ENCODE measurements around the gene YWHAQ. TPM values are rescaled to one million over a fixed set of nuclear protein-coding genes. Genes with fewer than 3 reads are reported as not detected.

The YWHAQ gene
- total RNA-seq, 1 donor from 2014 or later, result 164 TPM

- H3K36me3 Mint-ChIP-seq (ENCODE audit: low read depth), result no peaks in the 10 kb centered on the region
- intact Hi-C loops (cut with micrococcal nuclease), result no loop called here
- H3K4me3 Mint-ChIP-seq, result no peak overlapping the region
- no peaks in the 10 kb centered on the region for H3K27me3 Mint-ChIP-seq
- no peak for DNase-seq
- no peak for ATAC-seq (ENCODE audit: low read depth)
- no peak overlapping the region for H3K27ac Mint-ChIP-seq
- H3K4me1 Mint-ChIP-seq, result no peaks in the 10 kb centered on the region
- CTCF ChIA-PET, result no interaction called here
- TF ChIP-seq CTCF (IDR thresholded peaks at IDR 0.05), result no peak
- no peaks in the 10 kb centered on the region for H3K9me3 Mint-ChIP-seq
- POLR2A ChIA-PET, result no interaction called here
Measured at GRCh38 chr2:9665898-9666297, 35.1 kb upstream of the YWHAQ start.

GRCh38 chr2:9664365-9664764, 33.6 kb upstream of the YWHAQ start:
- H3K9me3 Mint-ChIP-seq, result no peaks in the 10 kb centered on the region
- no peak overlapping the region for H3K4me3 Mint-ChIP-seq
- DNase-seq (no peak), ATAC-seq (ENCODE audit: low read depth) (no peak)
- no peak overlapping the region for H3K27ac Mint-ChIP-seq
- no peaks in the 10 kb centered on the region for H3K4me1 Mint-ChIP-seq
- intact Hi-C loops (cut with micrococcal nuclease), result no loop called here
- POLR2A ChIA-PET, result no interaction called here
- no peaks in the 10 kb centered on the region for H3K27me3 Mint-ChIP-seq
- CTCF ChIA-PET, result no interaction called here
- no peak for TF ChIP-seq CTCF (IDR thresholded peaks at IDR 0.05)
- H3K36me3 Mint-ChIP-seq (ENCODE audit: low read depth), result no peaks in the 10 kb centered on the region

GRCh38 chr2:9663008-9663879, 32.4 kb upstream of the YWHAQ start:
- DNase-seq (no peak), ATAC-seq (ENCODE audit: low read depth) (no peak)
- Mint-ChIP-seq H3K36me3 (ENCODE audit: low read depth) (no peaks in the 10 kb centered on the region), H3K9me3 (no peaks in the 10 kb centered on the region), H3K4me1 (no peaks in the 10 kb centered on the region), H3K27ac (no peak overlapping the region), H3K27me3 (no peaks in the 10 kb centered on the region), H3K4me3 (no peak overlapping the region)
- intact Hi-C loops (cut with micrococcal nuclease), result no loop called here
- TF ChIP-seq CTCF (IDR thresholded peaks at IDR 0.05), result no peak
- ChIA-PET CTCF (no interaction called here), POLR2A (no interaction called here)

GRCh38 chr2:9661261-9661660, 30.5 kb upstream of the YWHAQ start:
- POLR2A ChIA-PET, result no interaction called here
- intact Hi-C loops (cut with micrococcal nuclease), result no loop called here

GRCh38 chr2:9660781-9661180, 30.0 kb upstream of the YWHAQ start:
- no peaks in the 10 kb centered on the region for H3K4me1 Mint-ChIP-seq
- CTCF ChIA-PET, result no interaction called here
- no peaks in the 10 kb centered on the region for H3K9me3 Mint-ChIP-seq
- ATAC-seq (ENCODE audit: low read depth) (no peak), DNase-seq (no peak)
- intact Hi-C loops (cut with micrococcal nuclease), result no loop called here
- H3K27me3 Mint-ChIP-seq, result no peaks in the 10 kb centered on the region
- H3K4me3 Mint-ChIP-seq, result no peak overlapping the region
- H3K27ac Mint-ChIP-seq, result no peak overlapping the region
- POLR2A ChIA-PET, result no interaction called here
- no peaks in the 10 kb centered on the region for H3K36me3 Mint-ChIP-seq (ENCODE audit: low read depth)
- TF ChIP-seq CTCF (IDR thresholded peaks at IDR 0.05), result no peak

More at GRCh38 chr2:9661261-9661660, 30.5 kb upstream of the YWHAQ start:
- Mint-ChIP-seq H3K9me3 (no peaks in the 10 kb centered on the region), H3K4me1 (no peaks in the 10 kb centered on the region), H3K36me3 (ENCODE audit: low read depth) (no peaks in the 10 kb centered on the region), H3K27ac (no peak overlapping the region), H3K4me3 (no peak overlapping the region), H3K27me3 (no peaks in the 10 kb centered on the region)
- no peak for TF ChIP-seq CTCF (IDR thresholded peaks at IDR 0.05)
- ATAC-seq (ENCODE audit: low read depth) (no peak), DNase-seq (no peak)
- CTCF ChIA-PET, result no interaction called here

Measured in activated B cell treated with CpG ODN at 0.5 μM for 24 hours (primary cell).